Cardiac muscle cell (in vitro differentiated cells and primary cell): ENCODE measurements around the gene GLIPR1L2. TPM values are rescaled to one million over a fixed set of nuclear protein-coding genes. Genes with fewer than 3 reads are reported as not detected.
"Not testable (repeated sequence)": the region's sequence is repeated elsewhere in the genome, so short reads cannot be mapped to it uniquely, and the experiment has no call there.

Experiments used
- DNase-seq, 2 donors: peaks; one replicate each; pipeline versions ENCODE4 v3.0.0 to v3.0.0-alpha.2; 2010 to 2017; ENCODE audit warnings: low read depth in 1 of 2, low spot score in 1 of 2
- H3K27ac ChIP-seq: fragments of 200-600 bp; sonication (generic); 2 replicates; pipeline ENCODE4 v1.5.1; 2016
- H3K27me3 ChIP-seq: fragments of 200-600 bp; sonication (generic); 2 replicates; pipeline ENCODE4 v1.6.0; 2016; ENCODE audit warnings: control low read depth
- H3K36me3 ChIP-seq: fragments of 200-600 bp; sonication (generic); 2 replicates; pipeline ENCODE4 v1.5.1; 2016; ENCODE audit warnings: control low read depth
- H3K4me1 ChIP-seq: fragments of 200-600 bp; sonication (generic); 2 replicates; pipeline ENCODE4 v1.8.1; 2017; ENCODE audit warnings: low read depth, mild to moderate bottlenecking, mixed run types
- H3K4me3 ChIP-seq: fragments of 200-600 bp; sonication (generic); 2 replicates; pipeline ENCODE4 v1.5.1; 2016; ENCODE audit warnings: mild to moderate bottlenecking
- H3K9me3 ChIP-seq: fragments of 200-600 bp; sonication (generic); 2 replicates; pipeline ENCODE4 v1.5.1; 2017; ENCODE audit warnings: low read depth, mild to moderate bottlenecking, control low read depth
- polyA plus RNA-seq: library from polyadenylated mRNA; unstranded; fragments of >200 nt; fragmentation: Nextera tagmentation; extraction: Ambion mirVana; gene quantifications from 2 replicates; pipeline ENCODE4 v1.2.1, GENCODE V29; 2016
- total RNA-seq: library from RNA; depleted of rRNA; stranded (reverse); fragments of >200 nt; gene quantifications from 2 replicates; pipeline ENCODE4 v1.2.3, GENCODE V29; 2016
- TF ChIP-seq, protein P1 (sequence below): IDR thresholded peaks from 2 replicates; pipeline ENCODE4 v1.5.1; 2012; ENCODE audit warnings: low read depth, mild to moderate bottlenecking, low read length

GLIPR1L2 gene
- total and polyA plus RNA-seq, 2 experiments from 2014 or later = 0.54 to 0.63 TPM

DNA sequence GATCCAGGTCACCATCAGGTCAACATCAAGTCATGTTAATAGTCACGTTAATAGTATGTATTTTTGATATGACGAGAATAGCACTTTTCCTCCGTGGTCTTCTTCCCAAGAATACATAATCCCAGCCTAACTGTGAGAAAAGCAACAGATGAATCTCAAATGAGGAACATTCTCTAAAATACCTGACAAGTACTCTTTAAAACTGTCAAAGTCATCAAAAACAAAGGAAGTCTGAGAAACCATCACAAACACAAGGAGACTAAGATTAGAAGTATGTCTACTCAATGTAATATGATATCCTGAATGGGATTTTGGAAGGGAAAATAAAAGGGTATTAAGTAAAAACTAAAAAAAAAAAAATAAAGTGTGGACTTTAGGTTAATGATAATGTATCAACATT, 52.8 kb downstream of the GLIPR1L2 start:
- no peaks in the 10 kb centered on the region for H3K9me3 ChIP-seq
- no peaks in the 10 kb centered on the region for H3K36me3 ChIP-seq
- no peaks in the 10 kb centered on the region for H3K27me3 ChIP-seq
- no peak overlapping the region for H3K4me3 ChIP-seq
- TF ChIP-seq, protein P1, sequence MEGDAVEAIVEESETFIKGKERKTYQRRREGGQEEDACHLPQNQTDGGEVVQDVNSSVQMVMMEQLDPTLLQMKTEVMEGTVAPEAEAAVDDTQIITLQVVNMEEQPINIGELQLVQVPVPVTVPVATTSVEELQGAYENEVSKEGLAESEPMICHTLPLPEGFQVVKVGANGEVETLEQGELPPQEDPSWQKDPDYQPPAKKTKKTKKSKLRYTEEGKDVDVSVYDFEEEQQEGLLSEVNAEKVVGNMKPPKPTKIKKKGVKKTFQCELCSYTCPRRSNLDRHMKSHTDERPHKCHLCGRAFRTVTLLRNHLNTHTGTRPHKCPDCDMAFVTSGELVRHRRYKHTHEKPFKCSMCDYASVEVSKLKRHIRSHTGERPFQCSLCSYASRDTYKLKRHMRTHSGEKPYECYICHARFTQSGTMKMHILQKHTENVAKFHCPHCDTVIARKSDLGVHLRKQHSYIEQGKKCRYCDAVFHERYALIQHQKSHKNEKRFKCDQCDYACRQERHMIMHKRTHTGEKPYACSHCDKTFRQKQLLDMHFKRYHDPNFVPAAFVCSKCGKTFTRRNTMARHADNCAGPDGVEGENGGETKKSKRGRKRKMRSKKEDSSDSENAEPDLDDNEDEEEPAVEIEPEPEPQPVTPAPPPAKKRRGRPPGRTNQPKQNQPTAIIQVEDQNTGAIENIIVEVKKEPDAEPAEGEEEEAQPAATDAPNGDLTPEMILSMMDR = no peak
- DNase-seq = no peak
- H3K4me1 ChIP-seq = no peaks in the 10 kb centered on the region
- H3K27ac ChIP-seq = no peak overlapping the region

DNA sequence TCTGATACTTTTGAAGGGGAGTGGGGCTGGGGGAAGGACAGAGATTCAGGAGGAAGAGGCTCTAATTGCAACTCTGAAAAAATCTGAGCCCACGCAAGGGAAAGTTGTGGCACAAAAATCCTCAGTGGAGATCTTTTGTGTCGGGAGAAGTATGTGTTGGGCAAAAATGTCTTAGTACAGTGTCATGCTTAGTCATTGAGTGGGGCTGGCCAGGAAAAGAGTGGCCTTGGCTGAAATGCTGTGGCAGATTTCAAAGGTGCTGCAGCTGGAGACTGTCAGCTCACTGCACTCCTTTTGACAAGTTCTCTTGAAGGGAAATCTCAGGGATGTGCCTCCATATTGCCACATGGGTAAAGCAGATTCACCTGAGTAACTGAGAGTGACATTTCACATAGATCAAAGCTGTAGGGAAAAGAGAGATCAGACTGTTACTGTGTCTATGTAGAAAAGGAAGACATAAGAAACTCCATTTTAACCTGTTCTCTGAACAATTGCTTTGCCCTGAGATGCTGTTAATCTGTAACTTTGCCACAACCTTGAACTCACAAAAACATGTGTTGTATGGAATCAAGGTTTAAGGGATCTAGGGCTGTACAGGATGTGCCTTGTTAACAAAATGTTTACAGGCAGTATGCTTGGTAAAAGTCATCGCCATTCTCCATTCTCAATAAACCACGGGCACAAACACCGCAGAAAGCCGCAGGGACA, 53.7 kb downstream of the GLIPR1L2 start:
- peak; percentile 6 to 31 for DNase-seq
- TF ChIP-seq, protein P1 = no peak
- H3K4me3 ChIP-seq = no peak overlapping the region
- no peaks in the 10 kb centered on the region for H3K27me3 ChIP-seq
- no peaks in the 10 kb centered on the region for H3K9me3 ChIP-seq
- H3K27ac ChIP-seq = peak overlapping the region; percentile 7
- no peaks in the 10 kb centered on the region for H3K4me1 ChIP-seq
- H3K36me3 ChIP-seq = no peaks in the 10 kb centered on the region

- not testable (repeated sequence) for H3K4me3 ChIP-seq, DNase-seq, H3K9me3 ChIP-seq, H3K36me3 ChIP-seq, H3K27ac ChIP-seq, H3K27me3 ChIP-seq, H3K4me1 ChIP-seq
Measured at GRCh38 chr12:75445137-75445507, 54.2 kb downstream of the GLIPR1L2 start.

GRCh38 chr12:75446857-75447256, 56.0 kb downstream of the GLIPR1L2 start:
- TF ChIP-seq, protein P1 = no peak
- Histone ChIP-seq H3K27me3 (no peaks in the 10 kb centered on the region), H3K4me3 (no peak overlapping the region), H3K4me1 (no peaks in the 10 kb centered on the region), H3K36me3 (no peaks in the 10 kb centered on the region), H3K9me3 (no peaks in the 10 kb centered on the region), H3K27ac (no peak overlapping the region)
- no peak for DNase-seq

DNA sequence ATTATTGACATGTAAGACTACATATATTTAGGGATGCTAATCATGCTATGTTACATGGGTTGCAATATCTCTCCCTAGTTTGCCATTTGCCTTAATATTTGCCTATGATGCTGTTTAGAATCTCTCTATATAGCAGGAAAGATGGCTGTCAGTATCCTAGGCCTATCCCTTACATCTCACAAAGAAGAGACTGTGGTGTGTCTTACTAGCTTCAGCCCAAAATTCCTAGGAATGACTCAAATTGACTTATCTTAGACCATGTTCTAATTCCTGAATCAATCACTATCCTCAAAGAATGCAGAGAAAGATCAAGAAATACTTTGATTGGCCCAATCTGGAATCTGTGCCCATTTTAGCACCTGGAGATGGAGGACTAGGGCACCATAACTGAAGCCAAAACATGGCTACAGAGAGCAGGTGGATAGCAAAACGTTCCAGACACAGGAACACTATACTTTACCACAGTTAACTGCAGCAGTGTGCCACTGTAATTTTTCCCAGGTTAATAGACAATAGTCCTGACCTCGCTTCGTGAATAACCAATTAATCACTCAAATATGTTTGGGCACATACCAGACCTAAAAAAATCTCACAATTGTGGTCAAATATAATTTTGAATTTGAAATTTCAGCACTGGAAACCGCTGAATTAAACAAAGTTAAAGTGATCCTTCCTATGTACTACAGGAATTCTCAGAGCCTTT, 57.0 kb downstream of the GLIPR1L2 start:
- TF ChIP-seq, protein P1 = no peak
- H3K27ac ChIP-seq = no peak overlapping the region

DNA sequence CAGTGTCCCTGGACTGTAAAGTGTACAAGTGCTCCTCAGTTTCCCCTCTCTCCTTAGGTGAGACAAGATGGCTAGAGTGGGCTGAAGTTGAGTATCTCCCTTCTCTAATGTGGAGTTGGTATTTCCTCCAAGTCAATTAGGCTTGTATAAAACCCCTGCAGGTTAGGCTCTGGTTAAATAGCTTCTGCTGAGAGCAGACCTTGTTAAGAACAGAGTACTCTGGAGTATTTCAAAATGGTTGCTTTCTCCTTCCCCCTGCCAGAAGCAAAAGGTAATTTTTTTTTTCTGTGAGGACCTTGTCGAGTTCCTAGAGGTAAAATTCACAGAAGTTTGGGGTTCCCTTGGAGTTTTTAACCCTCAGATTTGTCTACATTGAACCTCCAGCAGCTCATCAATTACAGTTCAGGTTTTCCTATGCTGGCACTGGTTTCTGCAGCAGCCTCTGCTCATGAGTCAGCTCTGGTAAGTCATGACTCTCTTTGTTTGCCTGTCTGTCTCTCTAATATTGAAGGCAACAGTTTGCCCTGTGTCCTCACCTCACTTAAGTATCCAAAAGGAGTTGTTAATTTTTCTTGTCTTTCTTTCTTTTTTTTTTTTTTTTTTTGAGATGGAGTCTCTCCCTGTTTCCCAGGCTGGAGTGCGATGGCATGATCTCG, 61.9 kb downstream of the GLIPR1L2 start:
- Histone ChIP-seq H3K9me3 (no peaks in the 10 kb centered on the region), H3K27me3 (no peaks in the 10 kb centered on the region), H3K4me3 (no peak overlapping the region), H3K27ac (no peak overlapping the region), H3K36me3 (no peaks in the 10 kb centered on the region), H3K4me1 (no peaks in the 10 kb centered on the region)
- peak in 1 of 2 donors; percentile 21 for DNase-seq
- TF ChIP-seq, protein P1 = no peak

More for the DNA sequence above, 57.0 kb downstream of the GLIPR1L2 start:
- H3K4me3 ChIP-seq = no peak overlapping the region
- H3K36me3 ChIP-seq = no peaks in the 10 kb centered on the region
- H3K27me3 ChIP-seq = no peaks in the 10 kb centered on the region
- no peaks in the 10 kb centered on the region for H3K4me1 ChIP-seq
- DNase-seq = no peak
- H3K9me3 ChIP-seq = no peaks in the 10 kb centered on the region
